B cell (primary cell): Measurements from ENCODE around the gene MUL1. TPM values are rescaled to one million over a fixed set of nuclear protein-coding genes. Genes with fewer than 3 reads are reported as not detected.
"Not testable (repeated sequence)": the region's sequence is repeated elsewhere in the genome, so short reads cannot be mapped to it uniquely, and the experiment has no call there.

Experiments used
- ATAC-seq: fragments of 200-7000 bp; cut with Tn5 transposase; one replicate; pipeline ENCODE4 v1.10.0; 2021; ENCODE audit warnings: low read depth, mild to moderate bottlenecking, moderate number of reproducible peaks, moderate library complexity
- CTCF ChIA-PET: fragments of 350-600 bp; sonication (Branson Sonifier 250); formaldehyde crosslinking; loops from one replicate; lab custom pipeline; 2021; ENCODE audit warnings: antibody characterized with exemption, inconsistent platforms; lab: Charles Lee
- POLR2A ChIA-PET: fragments of 350-600 bp; sonication (Branson Sonifier 250); formaldehyde crosslinking; loops from one replicate; lab custom pipeline; 2021; ENCODE audit warnings: antibody characterized with exemption; lab: Charles Lee
- DNase-seq: peaks from one replicate; pipeline ENCODE4 v3.0.0; 2013
- H2AFZ ChIP-seq: 2 replicates; pipeline ENCODE4 v1.6.1; 2012; ENCODE audit warnings: mild to moderate bottlenecking, low read depth, low read length; ENCODE audit not compliant: insufficient read depth, poor library complexity, severe bottlenecking
- H3K27ac ChIP-seq, 2 donors: 1 replicate in 1 of 2; 2 replicates in 1 of 2; pipeline ENCODE4 v1.5.1; 2012 to 2013; ENCODE audit warnings: low read length in 2 of 2, mild to moderate bottlenecking in 2 of 2, moderate library complexity in 1 of 2
- H3K27me3 ChIP-seq, 4 experiments: fragments of 200-600 bp in 1 of 4; sonication (generic) in 1 of 4; replicated peaks in 1 of 4; 1 replicate in 2 of 4; 2 replicates in 2 of 4; pipeline versions ENCODE4 v1.6.1 to v1.7.0; 2013 to 2016; ENCODE audit warnings: low read length in 3 of 4, mild to moderate bottlenecking in 2 of 4, mixed read lengths in 1 of 4, moderate library complexity in 1 of 4; ENCODE audit not compliant: insufficient read depth in 4 of 4, control insufficient read depth in 3 of 4; ENCODE audit errors: control extremely low read depth in 1 of 4
- H3K36me3 ChIP-seq, 2 experiments: replicated peaks in 1 of 2; 1 replicate in 1 of 2; 2 replicates in 1 of 2; pipeline versions ENCODE4 v1.6.1 to v1.7.1; 2013; ENCODE audit warnings: low read length in 1 of 2; ENCODE audit not compliant: insufficient read depth in 2 of 2, control insufficient read depth in 1 of 2; ENCODE audit errors: control extremely low read depth in 1 of 2, extremely low read depth in 1 of 2
- H3K4me1 ChIP-seq, 2 donors: fragments of 200-600 bp in 1 of 2; sonication (generic) in 1 of 2; 1 replicate in 1 of 2; 2 replicates in 1 of 2; pipeline versions ENCODE4 v1.5.1 to v1.6.1; 2013 to 2017; ENCODE audit warnings: low read length in 2 of 2; ENCODE audit not compliant: control insufficient read depth in 2 of 2, insufficient read depth in 2 of 2
- H3K4me2 ChIP-seq: replicated peaks from 2 replicates; pipeline ENCODE3; 2012; ENCODE audit warnings: mild to moderate bottlenecking, low read depth, low read length; ENCODE audit not compliant: poor library complexity, severe bottlenecking
- H3K4me3 ChIP-seq, 5 experiments: fragments of 200-600 bp in 1 of 5; sonication (generic) in 1 of 5; 1 replicate in 3 of 5; 2 replicates in 2 of 5; pipeline versions ENCODE4 v1.5.1 to v1.7.0; 2011 to 2016; ENCODE audit warnings: low read length in 4 of 5, mild to moderate bottlenecking in 4 of 5, low read depth in 2 of 5, control low read depth in 1 of 5, moderate library complexity in 1 of 5; ENCODE audit not compliant: insufficient read depth in 1 of 5; ENCODE audit errors: control extremely low read depth in 1 of 5, extremely low read depth in 1 of 5
- H3K79me2 ChIP-seq: fragments of 200-600 bp; sonication (generic); one replicate; pipeline ENCODE4 v1.6.0; 2016; ENCODE audit warnings: low read length; ENCODE audit not compliant: control insufficient read depth, insufficient read depth
- H3K9ac ChIP-seq: fragments of 200-600 bp; sonication (generic); 2 replicates; pipeline ENCODE4 v1.6.1; 2017; ENCODE audit warnings: mild to moderate bottlenecking, low read length, moderate library complexity
- H3K9me3 ChIP-seq, 3 donors: one replicate each; pipeline versions ENCODE4 v1.6.1 to v1.7.1; 2013; ENCODE audit warnings: low read length in 2 of 3; ENCODE audit not compliant: control insufficient read depth in 2 of 3, insufficient read depth in 1 of 3; ENCODE audit errors: control extremely low read depth in 1 of 3
- H4K20me1 ChIP-seq: 2 replicates; pipeline ENCODE4 v1.6.0; 2012; ENCODE audit warnings: mild to moderate bottlenecking, low read length; ENCODE audit not compliant: insufficient read depth, control insufficient read depth, poor library complexity, severe bottlenecking
- H3K27ac Mint-ChIP-seq: one replicate; pipeline ENCODE4 v1.8.0; 2021; ENCODE audit warnings: mixed read lengths
- H3K27me3 Mint-ChIP-seq: one replicate; pipeline ENCODE4 v1.8.0; 2021; ENCODE audit warnings: mixed read lengths
- H3K4me1 Mint-ChIP-seq: one replicate; pipeline ENCODE4 v1.8.0; 2021; ENCODE audit warnings: mixed read lengths
- H3K4me3 Mint-ChIP-seq: one replicate; pipeline ENCODE4 v1.8.0; 2021; ENCODE audit warnings: mixed read lengths
- H3K9me3 Mint-ChIP-seq: one replicate; pipeline ENCODE4 v1.8.0; 2022; ENCODE audit warnings: mixed read lengths; ENCODE audit not compliant: insufficient read depth
- CTCF ChIP-seq: fragments of 200-600 bp; IDR thresholded peaks from one replicate; pipeline ENCODE4 v1.8.0; 2022; ENCODE audit warnings: antibody characterized with exemption, mild to moderate bottlenecking
- EZH2 ChIP-seq: IDR thresholded peaks from 2 replicates; pipeline ENCODE4 v1.6.1; 2012; ENCODE audit warnings: borderline replicate concordance, low read depth, mild to moderate bottlenecking, moderate library complexity, low read length; ENCODE audit not compliant: insufficient read depth, poor library complexity, severe bottlenecking
- WGBS: methylation state at CpG from one replicate; pipeline ENCODE4 v1.1.5; 2013; ENCODE audit warnings: missing lambda C conversion rate; ENCODE audit not compliant: insufficient coverage; 5-methylcytosine and 5-hydroxymethylcytosine counted together
- intact Hi-C: fragments of 100-400 bp; cut with micrococcal nuclease; formaldehyde crosslinking; loops from one replicate; pipeline ENCODE4 v1.10.0; 2022
- polyA plus RNA-seq: library from polyadenylated mRNA; depleted of rRNA; stranded (reverse); fragments of >200 nt; gene quantifications from 2 replicates; pipeline ENCODE4 v1.2.3, GENCODE V29; 2012
- total RNA-seq, 2 donors: library from RNA; stranded (reverse); fragments of 120-200 nt in 1 of 2; gene quantifications; 1 replicate in 1 of 2; 2 replicates in 1 of 2; pipeline versions ENCODE4 v1.2.3 to v1.2.4, GENCODE V29; 2013 to 2022

The MUL1 gene
- total and polyA plus RNA-seq, 2 donors (not counting 1 experiment from before 2014, with no cell fraction given), result 11.4 to 23.9 TPM

- H4K20me1 ChIP-seq, H2AFZ ChIP-seq, H3K27ac ChIP-seq, ATAC-seq, H3K27me3 ChIP-seq, H3K27me3 Mint-ChIP-seq, H3K79me2 ChIP-seq, DNase-seq, H3K4me2 ChIP-seq, H3K9ac ChIP-seq, H3K9me3 ChIP-seq, POLR2A ChIA-PET, H3K9me3 Mint-ChIP-seq, H3K27ac Mint-ChIP-seq, H3K4me1 Mint-ChIP-seq, intact Hi-C loops, H3K4me3 ChIP-seq, H3K4me3 Mint-ChIP-seq: not testable (repeated sequence)
- peaks cover 3 to 41% of the 10 kb centered on the region in 2 experiments for H3K36me3 ChIP-seq
- peaks cover 9 to 13% of the 10 kb centered on the region in 2 donors for H3K4me1 ChIP-seq
- 89% methylated on average over 10 of the region's 12 CpGs for WGBS
- CTCF ChIA-PET, result interaction anchor here (6.0 kb wide), 1 partner anchor 284 kb away, joined by 111 read pairs; no protein-coding TSS in a partner anchor
Measured at GRCh38 chr1:20496725-20497383, 11.1 kb downstream of the MUL1 start.

DNA sequence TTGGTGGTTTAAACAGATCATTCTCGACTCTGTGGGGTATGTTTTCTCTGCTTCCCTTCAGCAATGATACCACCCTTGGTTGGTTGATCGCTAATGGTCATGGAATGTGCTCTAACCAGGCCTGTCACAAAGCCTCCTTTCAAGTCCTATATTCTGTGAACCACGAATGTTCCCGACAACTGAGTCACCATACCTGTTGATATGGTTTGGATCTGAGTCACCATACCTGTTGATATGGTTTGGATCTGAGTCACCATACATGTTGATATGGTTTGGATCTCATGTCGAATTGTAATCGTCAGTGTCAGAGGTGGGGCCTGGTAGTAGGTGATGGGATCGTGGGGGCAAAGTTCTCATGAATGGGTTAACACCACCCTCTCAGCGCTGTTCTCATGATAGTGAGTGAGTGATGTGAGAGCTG is 11.7 kb downstream of the MUL1 start:
- Histone ChIP-seq H3K4me1 (peaks cover 9 to 13% of the 10 kb centered on the region in 2 donors), H4K20me1 (peaks cover 4% of the 10 kb centered on the region), H3K36me3 (peaks cover 1 to 35% of the 10 kb centered on the region in 2 experiments), H3K9ac (no peak overlapping the region), H3K79me2 (no peaks in the 10 kb centered on the region), H3K27ac (no peak overlapping the region), H2AFZ (no peak overlapping the region), H3K4me3 (no peak overlapping the region), H3K27me3 (no peaks in the 10 kb centered on the region), H3K9me3 (no peaks in the 10 kb centered on the region), H3K4me2 (no peak overlapping the region)
- ATAC-seq (no peak), DNase-seq (no peak)
- Mint-ChIP-seq H3K4me1 (peaks cover 7% of the 10 kb centered on the region), H3K4me3 (no peak overlapping the region), H3K27me3 (no peaks in the 10 kb centered on the region), H3K9me3 (no peaks in the 10 kb centered on the region), H3K27ac (no peak overlapping the region)
- WGBS, result 82% methylated on average over 3 of the region's 8 CpGs
- ChIA-PET CTCF (interaction anchor here (3.1 to 6.0 kb wide), 2 partner anchors 9 to 283 kb away, joined by 38 to 111 read pairs; partner anchors contain the start of gene MUL1), POLR2A (no interaction called here)
- intact Hi-C loops, result no loop called here
- no peak for TF ChIP-seq EZH2
- no peak for TF ChIP-seq CTCF
